OCI-LY7 (cell line): ENCODE data around the gene ETNPPL.

ENCODE experiments used
- EZH2phosphoT487 ChIP-seq: fragments of 200-600 bp; sonication (generic); IDR thresholded peaks from 2 replicates; pipeline ENCODE4 v1.6.1; 2018; ENCODE audit warnings: low read depth, borderline replicate concordance, mild to moderate bottlenecking, mixed run types, antibody characterized with exemption, low read length, moderate library complexity, mixed read lengths
- TF ChIP-seq, protein P1 (sequence below): fragments of 200-600 bp; sonication (generic); conservative IDR thresholded peaks from 2 replicates; pipeline ENCODE4 v1.5.1; 2014; ENCODE audit warnings: mild to moderate bottlenecking, antibody characterized with exemption, low read length, moderate library complexity, mixed read lengths

DNA sequence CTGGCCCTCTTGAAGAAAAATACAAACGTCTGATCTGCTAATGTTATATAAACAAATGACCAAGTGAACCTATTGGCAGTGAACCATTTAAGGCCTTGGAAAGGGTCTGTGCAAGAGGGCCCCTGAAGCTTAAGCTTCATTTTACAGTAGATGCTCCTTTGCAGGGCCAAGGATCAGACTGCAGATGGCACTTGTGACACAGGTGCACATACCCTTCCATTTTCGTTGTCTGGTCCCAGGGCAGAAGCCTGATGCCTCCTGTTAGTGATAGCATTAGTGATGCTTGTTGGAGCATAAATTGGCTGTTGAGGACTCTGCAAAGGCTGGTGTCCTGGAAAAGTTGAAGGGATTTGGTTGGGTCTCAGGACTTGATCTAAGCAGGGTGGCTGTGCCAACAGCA lies 46.5 kb downstream of the ETNPPL start:
- TF ChIP-seq, protein P1, sequence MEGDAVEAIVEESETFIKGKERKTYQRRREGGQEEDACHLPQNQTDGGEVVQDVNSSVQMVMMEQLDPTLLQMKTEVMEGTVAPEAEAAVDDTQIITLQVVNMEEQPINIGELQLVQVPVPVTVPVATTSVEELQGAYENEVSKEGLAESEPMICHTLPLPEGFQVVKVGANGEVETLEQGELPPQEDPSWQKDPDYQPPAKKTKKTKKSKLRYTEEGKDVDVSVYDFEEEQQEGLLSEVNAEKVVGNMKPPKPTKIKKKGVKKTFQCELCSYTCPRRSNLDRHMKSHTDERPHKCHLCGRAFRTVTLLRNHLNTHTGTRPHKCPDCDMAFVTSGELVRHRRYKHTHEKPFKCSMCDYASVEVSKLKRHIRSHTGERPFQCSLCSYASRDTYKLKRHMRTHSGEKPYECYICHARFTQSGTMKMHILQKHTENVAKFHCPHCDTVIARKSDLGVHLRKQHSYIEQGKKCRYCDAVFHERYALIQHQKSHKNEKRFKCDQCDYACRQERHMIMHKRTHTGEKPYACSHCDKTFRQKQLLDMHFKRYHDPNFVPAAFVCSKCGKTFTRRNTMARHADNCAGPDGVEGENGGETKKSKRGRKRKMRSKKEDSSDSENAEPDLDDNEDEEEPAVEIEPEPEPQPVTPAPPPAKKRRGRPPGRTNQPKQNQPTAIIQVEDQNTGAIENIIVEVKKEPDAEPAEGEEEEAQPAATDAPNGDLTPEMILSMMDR, result no peak
- no peak for TF ChIP-seq EZH2phosphoT487
